Activated naive CD4-positive, alpha-beta T cell treated with anti-CD3 and anti-CD28 coated beads, Interleukin-2, amount 10 ng/mL, durations not matched to agents 5 hours and 36 hours (primary cell): ENCODE data around the gene XIST. TPM values are rescaled to one million over a fixed set of nuclear protein-coding genes. Genes with fewer than 3 reads are reported as not detected.

Experiments used
- total RNA-seq, 2 experiments: library from RNA; stranded (reverse); gene quantifications; one replicate each; pipeline ENCODE4 v1.2.3, GENCODE V29; 2021

The XIST gene
- total RNA-seq: not detected

DNA sequence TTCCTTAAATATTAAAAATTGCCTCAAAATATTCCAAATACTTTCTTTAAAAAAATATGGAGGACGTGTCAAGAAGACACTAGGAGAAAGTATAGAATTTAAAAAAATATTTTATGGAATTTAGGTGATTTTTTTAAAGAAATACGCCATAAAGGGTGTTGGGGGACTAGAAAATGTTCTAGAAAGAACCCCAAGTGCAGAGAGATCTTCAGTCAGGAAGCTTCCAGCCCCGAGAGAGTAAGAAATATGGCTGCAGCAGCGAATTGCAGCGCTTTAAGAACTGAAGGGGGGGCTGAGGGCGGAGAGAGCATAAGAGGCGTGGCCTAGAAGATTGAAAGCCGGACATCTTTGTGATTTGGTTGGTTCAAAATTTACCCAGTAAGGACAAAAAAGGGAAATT, at the start of gene XIST:
TSS of gene XIST (minus strand) at position 248 of the 400 bp plus-strand sequence.

